K562 (cell line): Measurements from ENCODE around the gene C16orf90. TPM values are rescaled to one million over a fixed set of nuclear protein-coding genes. Genes with fewer than 3 reads are reported as not detected.

Source experiments
- GTF2B ChIP-seq: IDR thresholded peaks from 2 replicates; pipeline ENCODE4 v1.6.1; 2011; ENCODE audit not compliant: insufficient read length; ENCODE audit errors: extremely low read depth
- MGA ChIP-seq: fragments of 450-650 bp; IDR thresholded peaks from 2 replicates; pipeline ENCODE4 v1.6.1; 2016; ENCODE audit warnings: mild to moderate bottlenecking, moderate library complexity
- WHSC1 ChIP-seq: IDR thresholded peaks from one replicate; pipeline ENCODE4 v1.6.1; 2012; ENCODE audit warnings: low read length, control low read depth, inconsistent platforms
- ZBTB40 ChIP-seq, 2 experiments: fragments of 450-650 bp in 1 of 2; sonication (generic) in 1 of 2; formaldehyde crosslinking in 1 of 2; IDR thresholded peaks; 2 replicates each; pipeline versions ENCODE4 v1.7.1 to v1.9.0; 2016 to 2022; ENCODE audit warnings: inconsistent platforms in 1 of 2, mild to moderate bottlenecking in 1 of 2, missing genetic modification reagents in 1 of 2
- ZNF282 ChIP-seq: sonication (generic); formaldehyde crosslinking; IDR thresholded peaks from 2 replicates; pipeline ENCODE4 v1.8.1; 2023; ENCODE audit warnings: missing genetic modification reagents
- polyA plus RNA-seq, 8 experiments: library from polyadenylated mRNA; depleted of rRNA in 4 of 8; stranded (reverse) in 5 of 8; unstranded in 3 of 8; fragments of >200 nt; fragmentation: Nextera tagmentation in 2 of 8; fragmentation: Illumina TruSeq in 1 of 8; extraction: Ambion mirVana in 2 of 8; extraction: Trizol in 1 of 8; gene quantifications; 2 replicates each; pipeline versions ENCODE4 v1.2.1 to v1.2.3, GENCODE V29; 2011 to 2014; ENCODE audit warnings: inconsistent platforms in 1 of 8, missing spikeins in 1 of 8
- total RNA-seq, 7 experiments: library from RNA; depleted of rRNA in 6 of 7; stranded (reverse); fragments of >200 nt in 6 of 7; fragmentation: Illumina TruSeq in 2 of 7; extraction: Trizol in 2 of 7; gene quantifications; 2 replicates each; pipeline versions ENCODE4 v1.2.1 to v1.2.3, GENCODE V29; 2011 to 2021; ENCODE audit warnings: low replicate concordance in 1 of 7

C16orf90 gene
- total and polyA plus RNA-seq, 9 of the 15 experiments (the other 6 are each of a cell fraction or from before 2014, with no cell fraction given): not detected

- no peak for TF ChIP-seq ZBTB40 (IDR thresholded peaks at IDR 0.05)
- TF ChIP-seq ZBTB40 (CRISPR knock-in tag; IDR thresholded peaks at IDR 0.05): no peak
- no peak for TF ChIP-seq WHSC1
- no peak for TF ChIP-seq MGA
- no peak for TF ChIP-seq GTF2B
- no peak for TF ChIP-seq ZNF282 (CRISPR knock-in tag)
These were observed 24.3 kb upstream of the C16orf90 start (continued) for GRCh38 chr16:3519581-3519980.
